ENCODE data around the gene ENTHD1. TPM values are rescaled to one million over a fixed set of nuclear protein-coding genes. Genes with fewer than 3 reads are reported as not detected.

Gene ENTHD1
- total RNA-seq, 4 donors from 2014 or later: 0.14 TPM; not detected in 3

DNA sequence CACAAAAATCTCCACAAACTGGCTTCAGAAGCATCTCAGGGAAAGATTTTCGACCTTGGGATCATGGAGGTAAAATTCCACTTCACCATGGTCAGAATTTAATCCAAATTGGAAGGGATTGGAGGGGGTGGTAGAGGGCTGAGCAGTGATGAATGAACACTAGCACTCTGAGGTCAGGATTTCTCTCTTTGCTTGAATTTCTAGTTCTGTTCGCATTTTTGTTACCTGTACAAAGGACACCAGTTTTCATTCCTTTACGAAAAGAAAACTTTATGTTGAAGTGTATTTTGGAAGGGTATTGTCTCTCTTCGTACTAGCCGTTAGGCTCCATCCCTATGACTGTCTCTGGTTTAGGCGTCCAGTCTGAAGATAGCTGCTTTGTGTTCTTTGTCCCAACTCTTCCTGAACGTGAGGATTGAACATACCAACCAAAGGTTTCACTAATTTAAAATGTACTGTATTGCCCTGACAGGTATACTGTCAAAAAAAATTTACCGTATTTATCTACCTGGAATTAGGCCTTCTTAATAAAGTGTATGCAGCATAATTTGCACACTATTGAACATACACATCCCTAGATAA lies 8.1 kb upstream of the ENTHD1 start:
- no peaks in the 10 kb centered on the region for H3K4me1 ChIP-seq
- no peaks in the 10 kb centered on the region for H3K9me3 ChIP-seq
- intact Hi-C loops (cut with DNase I; ENCODE audit: low total_unique reads): no loop called here
- TF ChIP-seq POLR2A (IDR thresholded peaks at IDR 0.05): no peak
- TF ChIP-seq, protein P1, sequence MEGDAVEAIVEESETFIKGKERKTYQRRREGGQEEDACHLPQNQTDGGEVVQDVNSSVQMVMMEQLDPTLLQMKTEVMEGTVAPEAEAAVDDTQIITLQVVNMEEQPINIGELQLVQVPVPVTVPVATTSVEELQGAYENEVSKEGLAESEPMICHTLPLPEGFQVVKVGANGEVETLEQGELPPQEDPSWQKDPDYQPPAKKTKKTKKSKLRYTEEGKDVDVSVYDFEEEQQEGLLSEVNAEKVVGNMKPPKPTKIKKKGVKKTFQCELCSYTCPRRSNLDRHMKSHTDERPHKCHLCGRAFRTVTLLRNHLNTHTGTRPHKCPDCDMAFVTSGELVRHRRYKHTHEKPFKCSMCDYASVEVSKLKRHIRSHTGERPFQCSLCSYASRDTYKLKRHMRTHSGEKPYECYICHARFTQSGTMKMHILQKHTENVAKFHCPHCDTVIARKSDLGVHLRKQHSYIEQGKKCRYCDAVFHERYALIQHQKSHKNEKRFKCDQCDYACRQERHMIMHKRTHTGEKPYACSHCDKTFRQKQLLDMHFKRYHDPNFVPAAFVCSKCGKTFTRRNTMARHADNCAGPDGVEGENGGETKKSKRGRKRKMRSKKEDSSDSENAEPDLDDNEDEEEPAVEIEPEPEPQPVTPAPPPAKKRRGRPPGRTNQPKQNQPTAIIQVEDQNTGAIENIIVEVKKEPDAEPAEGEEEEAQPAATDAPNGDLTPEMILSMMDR (IDR thresholded peaks at IDR 0.05): no peak
- H3K4me3 ChIP-seq: no peak overlapping the region
- no peak for DNase-seq
- H3K36me3 ChIP-seq: no peaks in the 10 kb centered on the region
- no peaks in the 10 kb centered on the region for H3K27me3 ChIP-seq
- H3K27ac ChIP-seq: no peak overlapping the region

DNA sequence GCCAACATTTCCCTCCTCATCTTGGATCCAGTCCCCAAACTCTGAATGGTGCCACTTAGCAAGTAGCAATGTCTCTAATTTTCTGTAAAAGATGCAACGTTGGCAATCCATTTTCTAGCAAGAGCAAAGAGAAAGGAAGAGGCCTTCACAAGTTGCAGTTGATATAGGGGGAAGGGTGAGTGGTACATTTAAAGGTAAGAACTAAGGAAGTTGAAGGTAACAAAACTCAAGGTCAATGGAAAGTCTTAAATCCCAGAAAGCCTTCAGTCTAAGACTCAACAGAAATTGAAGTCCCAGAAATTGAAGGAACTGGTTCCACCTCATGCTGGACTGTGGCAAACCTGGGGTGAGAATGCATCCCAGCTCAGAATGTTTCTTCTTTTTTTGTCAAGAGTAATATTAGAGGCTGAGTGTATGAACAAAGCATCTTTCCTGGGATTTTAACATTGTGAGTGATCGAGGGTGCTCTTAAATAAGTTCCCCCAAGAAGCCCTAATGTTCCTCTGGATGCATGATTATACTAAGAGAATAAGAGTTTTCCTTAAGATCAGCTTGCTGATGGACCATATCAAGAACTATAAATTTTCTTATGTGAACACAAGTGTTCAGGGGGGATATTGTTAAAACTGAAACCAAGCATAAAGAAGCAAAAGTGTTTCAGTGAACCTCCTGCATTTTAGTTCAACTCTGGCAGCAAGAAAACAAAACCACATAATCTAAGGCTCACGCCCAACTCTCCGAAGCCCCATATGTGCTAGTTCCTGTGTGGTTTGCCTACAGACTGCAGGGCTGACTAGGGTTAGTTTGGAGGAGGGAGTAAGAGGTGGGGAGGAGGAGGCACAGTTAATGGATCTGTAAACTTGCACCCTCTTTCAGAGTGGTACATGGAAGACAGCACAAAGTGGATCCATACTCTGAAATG lies 7.0 kb upstream of the ENTHD1 start, which contains the start of gene GRAP2:
Gene GRAP2, plus strand, starts transcription at position 779 of the 922 bp plus-strand sequence. CDS start 46,023 bp downstream, outside the sequence.
- no peak within 1 kb of the TSS for H3K27ac ChIP-seq
- H3K27me3 ChIP-seq: no peaks in the 10 kb centered on the region
- H3K4me1 ChIP-seq: no peaks in the 10 kb centered on the region
- H3K36me3 ChIP-seq: no peaks in the 10 kb centered on the region
- TF ChIP-seq, protein P1 (IDR thresholded peaks at IDR 0.05): no peak
- TF ChIP-seq POLR2A (IDR thresholded peaks at IDR 0.05): no peak
- no peaks in the 10 kb centered on the region for H3K9me3 ChIP-seq
- intact Hi-C loops (cut with DNase I; ENCODE audit: low total_unique reads): no loop called here
- no peak for DNase-seq
- H3K4me3 ChIP-seq: no peak within 1 kb of the TSS

DNA sequence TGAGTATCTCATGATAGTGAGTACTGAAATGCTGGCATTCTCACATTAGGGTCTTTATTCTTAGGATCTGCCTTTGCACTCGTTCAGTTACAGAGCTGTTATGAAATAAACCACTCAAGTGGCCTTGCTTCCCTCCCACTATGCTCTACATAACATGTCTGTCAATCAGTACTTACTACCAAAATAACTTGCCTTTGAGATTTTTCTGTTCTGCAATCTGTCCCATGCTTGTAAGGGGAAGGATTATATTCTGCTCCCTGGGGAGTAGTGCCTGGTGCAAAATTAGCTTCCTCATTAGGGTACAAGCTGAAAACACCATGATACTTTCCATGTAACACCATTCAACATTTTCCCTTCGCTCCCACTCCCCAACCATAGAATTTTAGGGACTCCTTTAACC lies 5.4 kb upstream of the ENTHD1 start:
- no peak overlapping the region for H3K4me3 ChIP-seq
- TF ChIP-seq, protein P1 (IDR thresholded peaks at IDR 0.05): no peak
- no peak for TF ChIP-seq POLR2A (IDR thresholded peaks at IDR 0.05)
- DNase-seq: no peak
- no peak overlapping the region for H3K27ac ChIP-seq
- H3K4me1 ChIP-seq: no peaks in the 10 kb centered on the region
- no peaks in the 10 kb centered on the region for H3K9me3 ChIP-seq
- no peaks in the 10 kb centered on the region for H3K36me3 ChIP-seq
- intact Hi-C loops (cut with DNase I; ENCODE audit: low total_unique reads): no loop called here
- H3K27me3 ChIP-seq: no peaks in the 10 kb centered on the region

DNA sequence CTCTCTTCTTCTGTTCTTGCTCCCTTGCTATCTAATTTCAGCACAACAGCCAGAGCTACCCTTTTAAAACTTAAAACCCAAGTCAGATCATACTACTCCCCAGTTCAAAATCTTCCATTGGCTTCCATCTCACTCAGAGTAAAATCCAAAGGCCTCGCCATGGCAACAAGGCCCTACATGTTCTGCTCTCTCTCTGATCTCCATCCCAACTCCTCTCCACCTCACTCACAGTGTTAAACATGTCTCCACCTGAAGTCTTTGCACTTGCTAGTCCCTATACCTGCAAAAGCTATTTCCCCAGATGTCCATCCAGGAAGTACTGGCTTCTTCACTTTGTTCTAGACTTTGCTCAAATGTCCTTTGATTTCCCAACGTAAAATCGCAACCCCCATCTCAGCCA lies 4.3 kb upstream of the ENTHD1 start:
- intact Hi-C loops (cut with DNase I; ENCODE audit: low total_unique reads): no loop called here
- no peak overlapping the region for H3K27ac ChIP-seq

More for the DNA sequence above, 4.3 kb upstream of the ENTHD1 start:
- Histone ChIP-seq H3K4me1 (no peaks in the 10 kb centered on the region), H3K27me3 (no peaks in the 10 kb centered on the region), H3K4me3 (no peak overlapping the region), H3K36me3 (no peaks in the 10 kb centered on the region), H3K9me3 (no peaks in the 10 kb centered on the region)
- DNase-seq: no peak
- TF ChIP-seq, protein P1 (IDR thresholded peaks at IDR 0.05): no peak
- TF ChIP-seq POLR2A (IDR thresholded peaks at IDR 0.05): no peak

Measured in uterus (tissue), 4 donors.